GM12875 (cell line): ENCODE measurements around the gene VMAC.

Experiments used
- H3K4me3 ChIP-seq: one replicate; pipeline ENCODE4 v1.5.1; 2011; ENCODE audit warnings: low read depth, low read length, control low read depth
- CTCF ChIP-seq: IDR thresholded peaks from 2 replicates; pipeline ENCODE4 v1.5.1; 2011; ENCODE audit warnings: low read depth, mild to moderate bottlenecking, control low read depth, inconsistent platforms, low read length, moderate library complexity, borderline replicate concordance; ENCODE audit not compliant: insufficient read depth

Gene VMAC

GRCh38 chr19:5926641-5927440, 22.2 kb downstream of the VMAC start:
- H3K4me3 ChIP-seq: no peak overlapping the region
- TF ChIP-seq CTCF: no peak

GRCh38 chr19:5927441-5927821, 22.8 kb downstream of the VMAC start:
- TF ChIP-seq CTCF: no peak

GRCh38 chr19:5929179-5929578, 24.5 kb downstream of the VMAC start:
- no peak for TF ChIP-seq CTCF
- H3K4me3 ChIP-seq: no peak overlapping the region

More at GRCh38 chr19:5927441-5927821, 22.8 kb downstream of the VMAC start:
- no peak overlapping the region for H3K4me3 ChIP-seq

GRCh38 chr19:5929625-5930024, 25.0 kb downstream of the VMAC start:
- no peak for TF ChIP-seq CTCF
- H3K4me3 ChIP-seq: no peak overlapping the region

GRCh38 chr19:5931251-5931650, 26.6 kb downstream of the VMAC start:
- TF ChIP-seq CTCF: no peak
- H3K4me3 ChIP-seq: no peak overlapping the region

- no peak overlapping the region for H3K4me3 ChIP-seq
- no peak for TF ChIP-seq CTCF
Observed at GRCh38 chr19:5932146-5932545, 27.5 kb downstream of the VMAC start.

GRCh38 chr19:5932609-5933262, 28.1 kb downstream of the VMAC start:
- TF ChIP-seq CTCF: no peak
- no peak overlapping the region for H3K4me3 ChIP-seq
